Measurements from ENCODE around the gene RCAN3. TPM values are rescaled to one million over a fixed set of nuclear protein-coding genes. Genes with fewer than 3 reads are reported as not detected.

The RCAN3 gene
- total and polyA plus RNA-seq, 9 of the 15 experiments (the other 6 are each of a cell fraction or from before 2014, with no cell fraction given) = 0.10 to 1.4 (median 0.43) TPM

GRCh38 chr1:24504560-24504959 is 1.9 kb downstream of the RCAN3 start:
- ChIA-PET POLR2A (interaction anchor here (0.8 to 1.6 kb wide), 3 partner anchors 14 to 131 kb away, joined by 3 read pairs; no protein-coding TSS in a partner anchor), CTCF (ENCODE audit: low intra/inter-chr PET ratio) (no interaction called here)
- Histone ChIP-seq H2AFZ (ENCODE audit: low read depth, low read length) (no peak overlapping the region), H3K4me3 (no peak overlapping the region), H4K20me1 (replicated peaks; ENCODE audit: control insufficient read depth, insufficient read depth, low read length) (0 out of 2 replicates have a peak, but pooled peaks cover 3% of the 10 kb centered on the region), H3K36me3 (ENCODE audit: control insufficient read depth, insufficient read depth, low read length) (no peaks in the 10 kb centered on the region), H3K79me2 (ENCODE audit: control insufficient read depth, insufficient read depth, low read length) (no peaks in the 10 kb centered on the region), H3K4me1 (replicated peaks in 1 of 2; ENCODE audit: control insufficient read depth in 2 of 2, insufficient read depth in 2 of 2, low read length in 2 of 2) (peaks cover 22% of the 10 kb centered on the region in 2 experiments), H3K4me2 (ENCODE audit: insufficient read depth, low read length) (no peak overlapping the region), H3K9me1 (ENCODE audit: control insufficient read depth, insufficient read depth, low read length) (no peaks in the 10 kb centered on the region), H3K9me3 (replicated peaks; ENCODE audit: control insufficient read depth, insufficient read depth, low read depth, low read length) (no peaks in the 10 kb centered on the region), H3K9ac (ENCODE audit: insufficient read depth in 1 of 2, low read depth in 2 of 2, low read length in 2 of 2) (no peak overlapping the region), H3K27ac (ENCODE audit: extremely low read depth, low read depth, low read length) (no peak overlapping the region), H3K27me3 (ENCODE audit: control insufficient read depth in 2 of 2, insufficient read depth in 2 of 2, low read length in 2 of 2) (peaks cover 33 to 39% of the 10 kb centered on the region in 2 experiments)
- TF ChIP-seq ZBTB34 (CRISPR knock-in tag; IDR thresholded peaks at IDR 0.05) (no peak), CBX8 (IDR thresholded peaks at IDR 0.05; ENCODE audit: borderline replicate concordance, extremely low read depth, low read depth, low read length, poor library complexity, severe bottlenecking) (peak; percentile 81), MITF (IDR thresholded peaks at IDR 0.05) (no peak), ELF2 (CRISPR knock-in tag; IDR thresholded peaks at IDR 0.05) (no peak), CBX2 (IDR thresholded peaks at IDR 0.05; ENCODE audit: insufficient read depth, low read length, poor library complexity, severe bottlenecking) (peak; percentile 98), BMI1 (IDR thresholded peaks at IDR 0.05; ENCODE audit: low read length) (0 out of 2 replicates have a peak, but pooled peaks have one; percentile 3), ZNF778 (CRISPR knock-in tag; IDR thresholded peaks at IDR 0.05) (no peak), FOXJ3 (CRISPR knock-in tag; IDR thresholded peaks at IDR 0.05) (no peak), XRCC3 (IDR thresholded peaks at IDR 0.05) (no peak)
- in situ Hi-C loops (cut with MboI) = no loop called here
- 44% methylated on average over 4 of the region's 4 CpGs for WGBS (ENCODE audit: insufficient coverage, low coverage, missing lambda C conversion rate)
- no peak for FAIRE-seq
- DNase-seq (ENCODE audit: extremely low read depth in 1 of 4, low spot score in 3 of 4) = no peak
- intact Hi-C loops (cut with micrococcal nuclease) = loop anchor here (5.0 kb wide), 1 partner anchor 87 kb away; the partner anchor contains the start of gene NIPAL3
- no peak for ATAC-seq
- no TSS peak for BruUV-seq (replicated peaks)

Data from K562 (cell line).